SK-N-SH treated with all-trans-retinoic acid at 6 μM for 48 hours (cell line): ENCODE data around the gene ZNF682.
"Not testable (repeated sequence)": the region's sequence is repeated elsewhere in the genome, so short reads cannot be mapped to it uniquely, and the experiment has no call there.

Experiments
- ATAC-seq: fragments of 200-7000 bp; cut with Tn5 transposase; 3 replicates; pipeline ENCODE4 v1.9.1; 2020; ENCODE audit warnings: mild to moderate bottlenecking, moderate library complexity
- ARNTL ChIP-seq: fragments of 450-650 bp; formaldehyde crosslinking; IDR thresholded peaks from 2 replicates; pipeline ENCODE4 v1.5.0; 2020; ENCODE audit warnings: low read depth, mild to moderate bottlenecking, moderate library complexity, borderline replicate concordance
- BACH2 ChIP-seq: fragments of 250-450 bp; sonication (Bioruptor Pico); IDR thresholded peaks from 2 replicates; pipeline ENCODE4 v1.9.0; 2021; ENCODE audit warnings: mild to moderate bottlenecking, borderline replicate concordance
- CSDC2 ChIP-seq: fragments of 250-450 bp; sonication (Bioruptor Pico); IDR thresholded peaks from 2 replicates; pipeline ENCODE4 v1.5.0; 2020; ENCODE audit warnings: mild to moderate bottlenecking, moderate library complexity
- ESRRG ChIP-seq: fragments of 250-450 bp; sonication (Bioruptor Pico); IDR thresholded peaks from 2 replicates; pipeline ENCODE4 v1.6.1; 2021; ENCODE audit warnings: mild to moderate bottlenecking
- GLIS3 ChIP-seq: fragments of 250-450 bp; sonication (Bioruptor Pico); IDR thresholded peaks from 2 replicates; pipeline ENCODE4 v1.5.0; 2020; ENCODE audit warnings: mild to moderate bottlenecking, moderate library complexity
- ISL1 ChIP-seq: fragments of 250-450 bp; sonication (Bioruptor Pico); IDR thresholded peaks from 2 replicates; pipeline ENCODE4 v2.1.2; 2022; ENCODE audit warnings: mild to moderate bottlenecking, moderate library complexity
- OSR1 ChIP-seq: fragments of 250-450 bp; sonication (Bioruptor Pico); IDR thresholded peaks from 2 replicates; pipeline ENCODE4 v1.8.0; 2022; ENCODE audit warnings: moderate library complexity, mild to moderate bottlenecking, inconsistent platforms
- PPARA ChIP-seq: fragments of 250-450 bp; sonication (Bioruptor Pico); IDR thresholded peaks from 2 replicates; pipeline ENCODE4 v1.5.0; 2020; ENCODE audit warnings: mild to moderate bottlenecking, borderline replicate concordance
- RARB ChIP-seq: fragments of 250-450 bp; sonication (Bioruptor Pico); IDR thresholded peaks from 2 replicates; pipeline ENCODE4 v1.8.0; 2021; ENCODE audit warnings: mild to moderate bottlenecking, moderate library complexity
- SNAI2 ChIP-seq: fragments of 250-450 bp; sonication (Bioruptor Pico); IDR thresholded peaks from 2 replicates; pipeline ENCODE4 v1.5.0; 2020; ENCODE audit warnings: mild to moderate bottlenecking, moderate library complexity
- TCF4 ChIP-seq: fragments of 250-450 bp; sonication (Bioruptor Pico); IDR thresholded peaks from 2 replicates; pipeline ENCODE4 v1.8.0; 2021; ENCODE audit warnings: mild to moderate bottlenecking, moderate library complexity, borderline replicate concordance
- TOX ChIP-seq: fragments of 250-450 bp; sonication (Bioruptor Pico); IDR thresholded peaks from 2 replicates; pipeline ENCODE4 v1.8.0; 2021; ENCODE audit warnings: mild to moderate bottlenecking, moderate library complexity, borderline replicate concordance
- ZC3H10 ChIP-seq: fragments of 250-450 bp; sonication (Bioruptor Pico); IDR thresholded peaks from 2 replicates; pipeline ENCODE4 v1.5.1; 2021; ENCODE audit warnings: mild to moderate bottlenecking, moderate library complexity
- ZFP3 ChIP-seq: fragments of 250-450 bp; sonication (Bioruptor Pico); IDR thresholded peaks from 2 replicates; pipeline ENCODE4 v1.5.0; 2020; ENCODE audit warnings: mild to moderate bottlenecking, moderate library complexity
- ZFP30 ChIP-seq: fragments of 450-650 bp; formaldehyde crosslinking; IDR thresholded peaks from 2 replicates; pipeline ENCODE4 v1.5.0; 2022; ENCODE audit warnings: mild to moderate bottlenecking, moderate library complexity
- ZNF565 ChIP-seq: fragments of 450-650 bp; formaldehyde crosslinking; conservative IDR thresholded peaks from 2 replicates; pipeline ENCODE4 v1.5.0; 2020; ENCODE audit warnings: low read depth, mild to moderate bottlenecking, moderate library complexity
- ZNF70 ChIP-seq: fragments of 450-650 bp; formaldehyde crosslinking; IDR thresholded peaks from 2 replicates; pipeline ENCODE4 v1.5.0; 2020; ENCODE audit warnings: mild to moderate bottlenecking, moderate library complexity
- ZNF8 ChIP-seq: fragments of 450-650 bp; formaldehyde crosslinking; IDR thresholded peaks from 2 replicates; pipeline ENCODE4 v1.5.0; 2020; ENCODE audit warnings: mild to moderate bottlenecking, moderate library complexity
- TF ChIP-seq, protein P1 (sequence below): fragments of 250-450 bp; sonication (Bioruptor Pico); IDR thresholded peaks from 2 replicates; pipeline ENCODE4 v1.5.1; 2021; ENCODE audit warnings: mild to moderate bottlenecking, moderate library complexity
- TF ChIP-seq, protein P2 (sequence below): fragments of 250-450 bp; sonication (Bioruptor Pico); IDR thresholded peaks from 2 replicates; pipeline ENCODE4 v1.8.0; 2021; ENCODE audit warnings: low read depth, mild to moderate bottlenecking, moderate library complexity, borderline replicate concordance
- TF ChIP-seq, protein P3 (sequence below): fragments of 250-450 bp; sonication (Bioruptor Pico); IDR thresholded peaks from 2 replicates; pipeline ENCODE4 v1.5.1; 2020; ENCODE audit warnings: low read depth, mild to moderate bottlenecking, moderate library complexity
- TF ChIP-seq, protein P4 (sequence below): fragments of 250-450 bp; sonication (Bioruptor Pico); IDR thresholded peaks from 2 replicates; pipeline ENCODE4 v1.5.0; 2020; ENCODE audit warnings: mild to moderate bottlenecking, moderate library complexity

The ZNF682 gene

DNA sequence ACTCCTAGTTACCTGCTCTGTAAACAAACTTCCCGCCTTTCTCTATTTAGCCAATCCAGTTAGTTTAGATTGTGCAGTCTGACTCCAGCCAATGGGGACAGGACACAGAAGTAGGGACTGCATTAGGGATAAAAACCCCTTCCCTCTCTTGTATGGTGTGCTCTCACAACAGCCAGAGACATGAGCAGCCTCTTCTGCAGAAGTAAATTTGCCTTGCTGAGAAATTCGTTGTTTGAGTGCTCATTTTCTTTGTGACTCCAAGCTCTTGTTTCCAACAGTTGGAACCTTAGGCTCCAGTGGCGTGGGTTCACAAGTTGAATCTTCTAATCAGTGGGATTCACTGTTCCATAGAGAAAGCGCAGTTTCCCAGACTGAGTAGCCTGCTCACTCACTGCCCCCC is 72.4 kb downstream of the ZNF682 start (continued):
- TF ChIP-seq, protein P1, sequence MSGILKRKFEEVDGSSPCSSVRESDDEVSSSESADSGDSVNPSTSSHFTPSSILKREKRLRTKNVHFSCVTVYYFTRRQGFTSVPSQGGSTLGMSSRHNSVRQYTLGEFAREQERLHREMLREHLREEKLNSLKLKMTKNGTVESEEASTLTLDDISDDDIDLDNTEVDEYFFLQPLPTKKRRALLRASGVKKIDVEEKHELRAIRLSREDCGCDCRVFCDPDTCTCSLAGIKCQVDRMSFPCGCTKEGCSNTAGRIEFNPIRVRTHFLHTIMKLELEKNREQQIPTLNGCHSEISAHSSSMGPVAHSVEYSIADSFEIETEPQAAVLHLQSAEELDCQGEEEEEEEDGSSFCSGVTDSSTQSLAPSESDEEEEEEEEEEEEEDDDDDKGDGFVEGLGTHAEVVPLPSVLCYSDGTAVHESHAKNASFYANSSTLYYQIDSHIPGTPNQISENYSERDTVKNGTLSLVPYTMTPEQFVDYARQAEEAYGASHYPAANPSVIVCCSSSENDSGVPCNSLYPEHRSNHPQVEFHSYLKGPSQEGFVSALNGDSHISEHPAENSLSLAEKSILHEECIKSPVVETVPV (CRISPR knock-in tag): no peak
- TF ChIP-seq ZFP30 (CRISPR knock-in tag) (no peak), PPARA (CRISPR knock-in tag) (no peak), ZNF8 (no peak), CSDC2 (CRISPR knock-in tag) (no peak), TCF4 (no peak), ESRRG (no peak)
- TF ChIP-seq, protein P2, sequence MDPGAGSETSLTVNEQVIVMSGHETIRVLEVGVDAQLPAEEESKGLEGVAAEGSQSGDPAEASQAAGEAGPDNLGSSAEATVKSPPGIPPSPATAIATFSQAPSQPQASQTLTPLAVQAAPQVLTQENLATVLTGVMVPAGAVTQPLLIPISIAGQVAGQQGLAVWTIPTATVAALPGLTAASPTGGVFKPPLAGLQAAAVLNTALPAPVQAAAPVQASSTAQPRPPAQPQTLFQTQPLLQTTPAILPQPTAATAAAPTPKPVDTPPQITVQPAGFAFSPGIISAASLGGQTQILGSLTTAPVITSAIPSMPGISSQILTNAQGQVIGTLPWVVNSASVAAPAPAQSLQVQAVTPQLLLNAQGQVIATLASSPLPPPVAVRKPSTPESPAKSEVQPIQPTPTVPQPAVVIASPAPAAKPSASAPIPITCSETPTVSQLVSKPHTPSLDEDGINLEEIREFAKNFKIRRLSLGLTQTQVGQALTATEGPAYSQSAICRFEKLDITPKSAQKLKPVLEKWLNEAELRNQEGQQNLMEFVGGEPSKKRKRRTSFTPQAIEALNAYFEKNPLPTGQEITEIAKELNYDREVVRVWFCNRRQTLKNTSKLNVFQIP (CRISPR knock-in tag): no peak

DNA sequence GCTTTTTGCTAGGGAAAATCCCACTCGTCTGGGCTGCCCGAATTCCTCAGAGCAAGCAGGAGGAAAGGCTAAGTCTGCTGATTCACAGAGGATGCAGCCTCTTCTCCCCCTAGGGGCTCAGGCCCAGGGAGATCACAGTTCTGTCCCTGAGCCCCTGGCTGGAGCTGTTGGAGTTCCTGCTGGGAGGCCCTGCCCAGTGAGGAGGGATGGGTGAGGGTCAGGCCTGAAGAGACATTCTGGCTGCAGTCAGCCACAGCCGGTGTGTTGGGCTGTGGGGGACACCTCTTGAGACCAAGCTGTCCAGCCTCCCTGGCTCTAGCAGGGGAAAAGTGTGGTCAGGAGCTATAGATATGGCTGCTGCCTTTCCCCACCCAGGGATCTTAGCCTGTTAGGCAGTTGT is 73.2 kb downstream of the ZNF682 start:
- not testable (repeated sequence) for ATAC-seq

DNA sequence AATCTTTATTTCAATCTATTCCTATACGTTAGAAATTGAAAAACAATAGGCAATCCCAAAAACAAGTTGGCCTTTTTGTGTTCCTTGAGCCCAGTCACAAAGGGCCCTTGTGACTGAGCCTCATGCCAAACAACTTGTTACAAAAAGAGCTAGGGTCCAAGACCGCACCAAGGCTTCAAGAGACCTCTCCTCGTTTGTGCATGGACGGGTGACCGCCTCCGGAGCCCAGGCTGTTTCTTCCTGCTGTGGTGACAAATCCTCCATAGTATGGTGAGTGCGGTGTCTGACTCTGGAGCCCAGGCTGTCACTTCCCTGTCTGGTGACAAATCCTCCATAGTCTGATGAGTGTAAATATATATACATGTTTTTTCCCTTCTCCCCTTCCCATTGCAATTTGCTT is 74.9 kb downstream of the ZNF682 start:
- no peak for ATAC-seq
- TF ChIP-seq RARB (CRISPR knock-in tag) (no peak), ZFP3 (no peak), ZNF70 (CRISPR knock-in tag) (no peak), GLIS3 (CRISPR knock-in tag) (no peak)
- TF ChIP-seq, all 23 proteins: peak for 0

DNA sequence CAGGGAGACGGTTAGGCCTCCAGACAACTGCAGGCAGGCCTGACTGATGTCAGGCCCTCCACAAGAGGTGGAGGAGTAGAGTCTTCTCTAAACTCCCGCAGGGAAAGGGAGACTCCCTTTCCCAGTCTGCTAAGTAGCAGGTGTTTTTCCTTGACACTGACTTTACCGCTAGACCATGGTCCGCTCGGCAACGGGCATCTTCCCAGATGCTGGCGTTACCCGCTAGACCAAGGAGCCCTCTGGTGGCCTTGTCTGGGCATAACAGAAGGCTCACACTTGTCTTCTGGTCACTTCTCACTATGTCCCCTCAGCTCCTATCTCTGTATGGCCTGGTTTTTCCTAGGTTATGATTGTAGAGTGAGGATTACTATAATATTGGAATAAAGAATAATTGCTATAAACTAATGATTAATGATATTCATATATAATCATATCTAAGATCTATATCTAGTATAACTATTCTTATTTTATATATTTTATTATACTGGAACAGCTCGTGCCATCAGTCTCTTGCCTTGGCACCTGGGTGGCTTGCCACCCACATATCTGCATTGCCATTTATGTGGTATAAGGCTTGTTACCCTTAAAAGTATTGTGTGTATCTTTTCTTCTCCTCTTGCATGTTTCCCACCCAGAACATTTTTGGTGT is 80.0 kb downstream of the ZNF682 start:
- not testable (repeated sequence) for ATAC-seq

DNA sequence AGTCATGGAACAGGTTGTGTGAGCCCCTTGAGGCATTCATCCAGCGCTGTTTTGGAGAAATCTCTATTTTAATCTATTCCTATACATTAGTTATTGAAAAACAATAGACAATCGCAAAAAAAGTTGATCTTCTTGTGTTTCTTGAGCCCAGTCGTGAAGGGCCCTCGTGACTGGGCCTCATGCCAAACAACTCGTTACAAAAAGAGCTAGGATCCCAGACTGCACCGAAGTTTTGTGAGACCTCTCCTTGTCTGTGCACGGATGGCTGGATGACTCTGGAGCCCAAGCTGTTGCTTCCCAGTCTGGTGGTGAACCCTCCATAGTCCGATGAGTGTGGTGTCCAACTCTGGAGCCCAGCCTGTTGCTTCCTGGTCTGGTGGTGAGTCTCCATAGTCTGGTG is 81.5 kb downstream of the ZNF682 start:
- ATAC-seq: not testable (repeated sequence)

DNA sequence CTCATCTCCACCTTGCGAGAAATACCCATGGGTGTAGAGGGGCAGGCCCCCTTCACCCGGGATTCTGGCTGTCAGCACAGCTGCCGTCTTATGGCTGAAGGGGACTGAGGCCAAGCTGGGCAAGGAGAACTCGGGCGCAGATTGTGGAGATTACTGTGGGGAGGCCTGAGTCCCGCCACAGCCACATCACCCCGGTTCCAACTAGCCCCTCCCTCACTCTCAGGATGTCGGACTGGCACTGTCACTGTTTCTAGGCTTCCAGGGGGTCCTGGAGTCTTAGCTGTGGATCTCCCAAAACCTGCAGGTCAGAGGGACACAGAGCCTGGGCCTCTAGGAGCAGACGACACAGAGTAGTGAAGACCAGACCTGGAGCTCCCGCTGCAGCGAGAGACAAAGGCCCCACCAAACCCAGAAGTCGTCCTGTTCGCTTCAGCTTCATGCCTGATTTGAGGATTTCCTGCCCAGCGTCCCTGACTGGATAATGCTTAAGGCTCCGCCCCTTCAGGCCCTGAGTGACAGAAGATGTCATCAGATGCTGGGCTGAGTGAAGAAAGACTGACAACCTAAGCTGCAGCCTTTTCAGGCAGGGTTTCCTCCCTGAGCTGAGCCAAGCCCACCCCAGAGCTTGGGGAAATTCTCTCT is 82.8 kb downstream of the ZNF682 start:
- TF ChIP-seq, protein P3, sequence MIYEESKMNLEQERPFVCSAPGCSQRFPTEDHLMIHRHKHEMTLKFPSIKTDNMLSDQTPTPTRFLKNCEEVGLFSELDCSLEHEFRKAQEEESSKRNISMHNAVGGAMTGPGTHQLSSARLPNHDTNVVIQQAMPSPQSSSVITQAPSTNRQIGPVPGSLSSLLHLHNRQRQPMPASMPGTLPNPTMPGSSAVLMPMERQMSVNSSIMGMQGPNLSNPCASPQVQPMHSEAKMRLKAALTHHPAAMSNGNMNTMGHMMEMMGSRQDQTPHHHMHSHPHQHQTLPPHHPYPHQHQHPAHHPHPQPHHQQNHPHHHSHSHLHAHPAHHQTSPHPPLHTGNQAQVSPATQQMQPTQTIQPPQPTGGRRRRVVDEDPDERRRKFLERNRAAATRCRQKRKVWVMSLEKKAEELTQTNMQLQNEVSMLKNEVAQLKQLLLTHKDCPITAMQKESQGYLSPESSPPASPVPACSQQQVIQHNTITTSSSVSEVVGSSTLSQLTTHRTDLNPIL (CRISPR knock-in tag): no peak
- TF ChIP-seq TOX: no peak
- no peak for TF ChIP-seq RARB (CRISPR knock-in tag)
- TF ChIP-seq ARNTL: no peak
- no peak for TF ChIP-seq ZFP30 (CRISPR knock-in tag)
- TF ChIP-seq, all 23 proteins: peak for 0
- ATAC-seq: no peak

DNA sequence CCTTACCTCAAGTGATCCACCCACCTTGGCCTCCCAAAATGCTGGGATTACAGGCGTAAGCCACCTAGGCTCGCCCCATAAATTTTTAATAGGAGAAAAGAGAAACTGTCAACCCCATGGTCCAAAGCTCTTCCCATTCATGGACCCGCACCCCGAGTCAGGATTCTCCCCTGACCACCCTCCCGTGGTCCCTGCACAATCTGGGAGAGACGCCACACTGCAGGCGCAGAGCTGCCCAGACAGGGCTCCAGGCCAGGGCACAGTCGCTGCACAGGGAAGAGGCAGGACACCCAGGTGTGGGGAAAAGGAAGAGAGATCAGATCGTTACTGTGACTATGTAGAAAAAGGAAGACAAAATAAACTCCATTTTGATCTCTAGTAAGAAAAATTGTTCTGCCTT is 84.1 kb downstream of the ZNF682 start:
- no peak for ATAC-seq
- TF ChIP-seq ISL1 (CRISPR knock-in tag) (no peak), ZFP3 (no peak), ZC3H10 (no peak), GLIS3 (CRISPR knock-in tag) (no peak), BACH2 (CRISPR knock-in tag) (no peak), ARNTL (no peak), ZNF565 (CRISPR knock-in tag) (no peak), ZNF8 (no peak), PPARA (CRISPR knock-in tag) (no peak), OSR1 (CRISPR knock-in tag) (no peak), SNAI2 (CRISPR knock-in tag) (no peak), ZFP30 (CRISPR knock-in tag) (no peak)
- TF ChIP-seq, protein P4, sequence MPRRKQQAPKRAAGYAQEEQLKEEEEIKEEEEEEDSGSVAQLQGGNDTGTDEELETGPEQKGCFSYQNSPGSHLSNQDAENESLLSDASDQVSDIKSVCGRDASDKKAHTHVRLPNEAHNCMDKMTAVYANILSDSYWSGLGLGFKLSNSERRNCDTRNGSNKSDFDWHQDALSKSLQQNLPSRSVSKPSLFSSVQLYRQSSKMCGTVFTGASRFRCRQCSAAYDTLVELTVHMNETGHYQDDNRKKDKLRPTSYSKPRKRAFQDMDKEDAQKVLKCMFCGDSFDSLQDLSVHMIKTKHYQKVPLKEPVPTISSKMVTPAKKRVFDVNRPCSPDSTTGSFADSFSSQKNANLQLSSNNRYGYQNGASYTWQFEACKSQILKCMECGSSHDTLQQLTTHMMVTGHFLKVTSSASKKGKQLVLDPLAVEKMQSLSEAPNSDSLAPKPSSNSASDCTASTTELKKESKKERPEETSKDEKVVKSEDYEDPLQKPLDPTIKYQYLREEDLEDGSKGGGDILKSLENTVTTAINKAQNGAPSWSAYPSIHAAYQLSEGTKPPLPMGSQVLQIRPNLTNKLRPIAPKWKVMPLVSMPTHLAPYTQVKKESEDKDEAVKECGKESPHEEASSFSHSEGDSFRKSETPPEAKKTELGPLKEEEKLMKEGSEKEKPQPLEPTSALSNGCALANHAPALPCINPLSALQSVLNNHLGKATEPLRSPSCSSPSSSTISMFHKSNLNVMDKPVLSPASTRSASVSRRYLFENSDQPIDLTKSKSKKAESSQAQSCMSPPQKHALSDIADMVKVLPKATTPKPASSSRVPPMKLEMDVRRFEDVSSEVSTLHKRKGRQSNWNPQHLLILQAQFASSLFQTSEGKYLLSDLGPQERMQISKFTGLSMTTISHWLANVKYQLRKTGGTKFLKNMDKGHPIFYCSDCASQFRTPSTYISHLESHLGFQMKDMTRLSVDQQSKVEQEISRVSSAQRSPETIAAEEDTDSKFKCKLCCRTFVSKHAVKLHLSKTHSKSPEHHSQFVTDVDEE (CRISPR knock-in tag): no peak
- TF ChIP-seq, protein P1 (CRISPR knock-in tag): no peak
- TF ChIP-seq, protein P3 (CRISPR knock-in tag): no peak
